Esophagus squamous epithelium (tissue), 4 donors: Measurements from ENCODE around the gene SUCLG2.

Experiments
- CTCF ChIP-seq, 6 experiments: fragments of 450-650 bp in 4 of 6; fragments of 200-600 bp in 2 of 6; sonication (generic) in 2 of 6; IDR thresholded peaks; one replicate each; pipeline ENCODE4 v1.5.1; 2016 to 2019; ENCODE audit warnings: antibody characterized with exemption in 6 of 6, mild to moderate bottlenecking in 4 of 6, moderate library complexity in 4 of 6
- POLR2A ChIP-seq, 4 donors: fragments of 450-650 bp; IDR thresholded peaks; one replicate each; pipeline ENCODE4 v1.6.1; 2017; ENCODE audit warnings: antibody characterized with exemption in 4 of 4, mild to moderate bottlenecking in 4 of 4, moderate library complexity in 3 of 4

- TF ChIP-seq CTCF (IDR thresholded peaks at IDR 0.05) (no peak), POLR2A (IDR thresholded peaks at IDR 0.05) (no peak)
These were observed 125.1 kb downstream of the SUCLG2 start for GRCh38 chr3:67529337-67529736.
